Kidney (tissue), 14 donors: Measurements from ENCODE around the gene ADARB2. TPM values are rescaled to one million over a fixed set of nuclear protein-coding genes. Genes with fewer than 3 reads are reported as not detected.

ENCODE experiments used
- DNase-seq, 5 donors: peaks; one replicate each; pipeline ENCODE4 v3.0.0-alpha.2; 2013 to 2020
- FAIRE-seq: peaks from 2 replicates; lab custom pipeline; 2012; peaks lifted over from hg19 to GRCh38; lab: Jason Lieb, UNC
- H3K27ac ChIP-seq, 2 donors: one replicate each; pipeline ENCODE4 v1.7.0; 2013; ENCODE audit warnings: low read depth in 2 of 2, low read length in 2 of 2, inconsistent platforms in 1 of 2
- H3K27me3 ChIP-seq: one replicate; pipeline ENCODE4 v1.7.1; 2013; ENCODE audit warnings: low read length, inconsistent platforms; ENCODE audit not compliant: control insufficient read depth, insufficient read depth
- H3K36me3 ChIP-seq, 3 donors: one replicate each; pipeline versions ENCODE4 v1.7.0 to v1.7.1; 2013; ENCODE audit warnings: low read length in 3 of 3, control low read depth in 1 of 3, inconsistent platforms in 1 of 3; ENCODE audit not compliant: insufficient read depth in 3 of 3, control insufficient read depth in 2 of 3
- H3K4me1 ChIP-seq, 3 donors: one replicate each; pipeline versions ENCODE4 v1.7.0 to v1.7.1; 2013; ENCODE audit warnings: low read length in 3 of 3, inconsistent platforms in 1 of 3, low read depth in 1 of 3; ENCODE audit not compliant: control insufficient read depth in 2 of 3, insufficient read depth in 2 of 3
- H3K4me3 ChIP-seq, 3 donors: one replicate each; pipeline versions ENCODE4 v1.7.0 to v1.8.1; 2013; ENCODE audit warnings: low read length in 3 of 3, control low read depth in 1 of 3, inconsistent platforms in 1 of 3
- H3K9ac ChIP-seq, 3 donors: one replicate each; pipeline versions ENCODE4 v1.7.0 to v1.7.1; 2013; ENCODE audit warnings: low read length in 3 of 3, control low read depth in 1 of 3, inconsistent platforms in 1 of 3
- H3K9me3 ChIP-seq, 3 donors: one replicate each; pipeline versions ENCODE4 v1.7.0 to v1.7.1; 2013; ENCODE audit warnings: low read length in 3 of 3, control low read depth in 1 of 3, inconsistent platforms in 1 of 3; ENCODE audit not compliant: control insufficient read depth in 2 of 3, insufficient read depth in 1 of 3
- CTCF ChIP-seq: IDR thresholded peaks from 3 replicates; pipeline ENCODE4 v1.5.1; 2012; ENCODE audit warnings: mild to moderate bottlenecking, moderate library complexity, borderline replicate concordance; ENCODE audit not compliant: insufficient read depth; ENCODE audit errors: extremely low read depth
- intact Hi-C: fragments of 100-400 bp; cut with DNase I; formaldehyde crosslinking; loops from one replicate; pipeline ENCODE4 v1.11.1; 2022
- polyA plus RNA-seq: library from polyadenylated mRNA; stranded (reverse); fragments of 350-450 nt; fragmentation: Illumina TruSeq; extraction: RNeasy Lipid Tissue Mini Kit (QIAGEN cat#74804); gene quantifications from one replicate; pipeline ENCODE4 v1.2.3, GENCODE V29; 2014; ENCODE audit warnings: low read depth, low replicate concordance; ENCODE audit not compliant: insufficient read depth
- total RNA-seq: library from RNA; stranded (reverse); fragmentation: NEBNext Ultra II Directional; extraction: Animal tissue kit (Norgen Biotek cat#: 25700); gene quantifications from one replicate; pipeline ENCODE4 v1.2.1, GENCODE V29; 2021
- donor health status: control.
- donor health status: control.
- donor health status: control.
- donor health status: control.
- donor health status: control.
- donor health status: DM: yes; HTN: yes; CAD: no.
- donor health status: Normal renal cell carcinoma (clear cell type).

The ADARB2 gene
- total and polyA plus RNA-seq, 2 donors from 2014 or later: 1.0 to 1.3 TPM

GRCh38 chr10:1525354-1526162, 211.8 kb downstream of the ADARB2 start:
- H3K27ac ChIP-seq: no peak overlapping the region
- peak overlapping the region in 1 of 3 donors; percentile 12 for H3K4me3 ChIP-seq
- intact Hi-C loops: no loop called here
- peaks cover 0 to 2% (median 0%) of the 10 kb centered on the region in 3 donors for H3K9me3 ChIP-seq
- no peaks in the 10 kb centered on the region for H3K27me3 ChIP-seq
- no peak for FAIRE-seq
- H3K36me3 ChIP-seq: no peaks in the 10 kb centered on the region
- TF ChIP-seq CTCF: no peak
- H3K4me1 ChIP-seq: peaks cover 0 to 3% (median 2%) of the 10 kb centered on the region in 3 donors
- no peak overlapping the region for H3K9ac ChIP-seq
- peak in 1 of 5 donors; percentile 26 for DNase-seq

GRCh38 chr10:1524540-1524939, 212.8 kb downstream of the ADARB2 start:
- DNase-seq (no peak), FAIRE-seq (no peak)
- H3K27me3 ChIP-seq: no peaks in the 10 kb centered on the region

GRCh38 chr10:1523221-1523620, 214.1 kb downstream of the ADARB2 start:
- no peaks in the 10 kb centered on the region for H3K27me3 ChIP-seq
- no peak overlapping the region for H3K27ac ChIP-seq
- intact Hi-C loops: no loop called here
- peaks cover 0 to 2% (median 0%) of the 10 kb centered on the region in 3 donors for H3K9me3 ChIP-seq
- no peak for TF ChIP-seq CTCF
- FAIRE-seq (no peak), DNase-seq (peak in 4 of 5 donors; percentile 53 to 68 (median 59))
- no peak overlapping the region for H3K9ac ChIP-seq
- peaks cover 0 to 3% (median 2%) of the 10 kb centered on the region in 3 donors for H3K4me1 ChIP-seq
- no peaks in the 10 kb centered on the region for H3K36me3 ChIP-seq
- no peak overlapping the region for H3K4me3 ChIP-seq

More at GRCh38 chr10:1524540-1524939, 212.8 kb downstream of the ADARB2 start:
- intact Hi-C loops: no loop called here
- no peak for TF ChIP-seq CTCF
- Histone ChIP-seq H3K9ac (no peak overlapping the region), H3K9me3 (peaks cover 0 to 2% (median 0%) of the 10 kb centered on the region in 3 donors), H3K36me3 (no peaks in the 10 kb centered on the region), H3K27ac (no peak overlapping the region), H3K4me3 (no peak overlapping the region), H3K4me1 (peaks cover 0 to 3% (median 2%) of the 10 kb centered on the region in 3 donors)
